Ureter (tissue), 1 donor: ENCODE results near the gene ANKRD22. TPM values are rescaled to one million over a fixed set of nuclear protein-coding genes. Genes with fewer than 3 reads are reported as not detected.
"Not testable (repeated sequence)": the region's sequence is repeated elsewhere in the genome, so short reads cannot be mapped to it uniquely, and the experiment has no call there.

Source experiments
- DNase-seq: peaks from one replicate; pipeline ENCODE4 v3.0.0-alpha.2; 2020; ENCODE audit warnings: low spot score
- total RNA-seq: library from RNA; stranded (reverse); gene quantifications from one replicate; pipeline ENCODE4 v1.2.4, GENCODE V29; 2023
- donor health status: DM: yes; HTN: yes; CAD: no.

ANKRD22 gene
- total RNA-seq: 14.7 TPM

DNA sequence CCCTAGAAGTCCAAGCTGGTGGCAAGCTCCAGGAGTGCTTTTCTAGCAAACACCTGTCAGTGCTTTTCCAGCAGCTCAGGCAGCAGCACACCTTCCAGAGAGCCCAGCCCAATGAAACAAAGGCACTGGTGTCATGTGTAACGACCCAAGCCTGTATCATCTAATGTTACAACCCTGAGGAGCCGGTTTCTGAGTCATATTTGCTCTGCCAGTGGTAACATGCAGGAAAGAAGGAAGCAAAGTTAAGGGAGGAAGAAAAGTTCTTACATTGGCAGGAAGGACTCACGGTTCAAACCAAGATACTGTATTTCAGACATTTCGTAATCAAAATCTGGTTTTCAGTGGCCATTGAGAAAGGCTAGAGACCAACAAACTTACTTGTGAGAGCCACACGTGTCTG lies at the start of gene ANKRD22:
ANKRD22 (minus strand) TSS at position 139 of the 400 bp plus-strand sequence. CDS start 237 bp downstream, outside the sequence.
- DNase-seq: peak; percentile 84

DNA sequence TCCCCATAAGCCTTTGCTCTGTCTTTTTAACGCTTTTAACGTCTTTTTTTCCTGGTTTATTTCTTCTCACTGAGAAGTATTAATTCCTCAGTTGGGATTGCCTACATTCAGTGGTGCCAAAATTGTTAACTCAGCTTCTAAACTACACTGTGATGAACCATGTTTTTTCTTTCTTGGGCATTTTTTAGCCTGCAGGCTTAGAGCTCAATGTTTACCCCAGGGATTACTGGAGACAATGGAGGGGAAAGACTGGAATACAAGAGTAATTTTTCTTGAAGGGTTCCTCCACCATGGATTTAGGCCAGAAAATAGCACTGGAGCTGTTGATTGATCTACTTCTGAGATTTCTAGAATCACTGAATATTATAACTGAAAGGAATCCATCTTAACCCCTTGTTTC lies 48.2 kb upstream of the ANKRD22 start:
- DNase-seq: no peak

DNA sequence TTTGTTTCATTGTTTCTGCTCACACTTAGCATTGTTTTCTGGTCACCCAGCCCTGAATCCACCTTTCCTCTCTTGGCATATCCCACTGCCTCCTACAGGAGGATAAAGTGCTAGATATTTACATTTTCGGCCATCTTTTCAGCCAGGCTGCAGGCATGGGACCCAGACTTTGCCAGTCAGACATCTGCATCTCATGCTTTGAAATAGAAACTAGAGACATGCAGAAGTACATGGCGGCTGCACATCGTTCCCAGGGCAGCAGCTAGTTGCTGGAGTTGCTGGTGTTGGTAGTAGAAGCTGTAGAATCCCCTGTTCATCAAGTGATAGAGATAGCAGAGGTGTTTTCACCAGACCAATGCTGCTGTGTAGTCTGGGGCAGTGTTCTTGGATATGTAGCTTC lies 47.1 kb upstream of the ANKRD22 start:
- no peak for DNase-seq

DNA sequence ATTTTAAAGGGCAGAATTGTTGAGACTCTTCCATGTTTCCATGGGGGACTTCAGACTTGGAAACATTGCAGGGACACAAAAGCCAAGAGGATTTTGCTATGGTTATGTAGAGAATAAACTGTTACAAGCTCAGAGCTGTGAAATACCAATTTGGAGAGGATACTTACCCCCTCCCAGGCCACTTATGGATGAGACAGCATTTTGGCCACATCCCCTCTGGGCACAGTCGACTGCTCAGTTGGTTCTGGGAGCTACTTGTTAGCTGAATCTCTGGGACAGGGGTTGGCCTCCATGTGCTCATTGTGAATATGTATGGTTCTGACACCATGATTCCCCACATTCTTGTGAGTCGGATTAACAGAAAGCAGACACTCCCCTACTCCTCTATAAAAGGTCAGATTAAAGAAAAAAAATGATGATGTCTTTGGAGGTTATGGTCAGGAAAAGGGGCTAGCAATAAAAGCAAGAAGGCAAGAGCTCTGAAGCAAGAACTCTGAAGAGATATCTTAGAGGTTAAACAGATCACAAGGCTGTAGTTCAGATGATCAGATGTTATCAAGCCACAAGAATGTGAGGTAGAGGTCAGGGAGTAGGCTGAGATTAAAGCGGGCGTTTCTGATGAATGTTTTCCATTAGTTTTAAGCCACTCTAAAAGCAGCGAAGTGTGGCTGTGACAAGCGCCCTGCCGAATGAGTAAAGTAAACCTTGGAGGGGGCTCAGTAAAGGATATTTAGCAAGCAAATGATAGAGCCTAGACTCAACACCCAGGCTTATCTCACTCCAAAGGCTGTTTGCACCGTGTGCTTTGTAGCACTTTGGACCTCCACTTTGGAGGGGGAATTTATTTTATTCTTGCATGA lies 45.6 kb upstream of the ANKRD22 start:
- no peak for DNase-seq

DNA sequence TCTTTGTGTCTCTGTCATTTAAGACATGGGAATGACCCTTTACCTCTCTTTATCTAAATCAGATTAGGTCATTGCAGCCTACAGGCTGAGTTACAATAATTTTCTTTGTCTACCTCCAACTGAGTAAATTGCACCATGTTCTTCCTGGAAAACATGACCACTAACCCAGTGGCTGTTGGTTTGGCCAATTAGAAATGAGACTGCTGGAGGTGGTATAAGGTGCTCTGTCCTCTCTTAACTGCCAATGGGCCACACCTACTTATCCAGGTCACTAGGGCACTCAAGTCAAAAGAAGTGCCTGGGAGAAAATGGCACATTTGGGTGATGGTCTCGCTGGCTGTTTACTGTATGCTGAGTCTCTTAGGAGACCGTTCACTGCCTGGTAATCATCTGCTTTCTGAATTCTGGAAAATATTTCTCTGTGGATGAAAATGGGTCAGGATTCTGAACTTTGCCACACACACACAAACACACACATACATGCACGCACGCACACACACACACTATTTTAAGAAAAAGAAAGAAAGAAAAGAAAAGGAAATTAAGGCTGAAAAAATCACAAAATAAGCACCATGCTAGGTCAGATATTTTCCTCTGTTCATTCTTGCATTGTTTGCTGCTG lies 44.8 kb upstream of the ANKRD22 start:
- DNase-seq: no peak

DNA sequence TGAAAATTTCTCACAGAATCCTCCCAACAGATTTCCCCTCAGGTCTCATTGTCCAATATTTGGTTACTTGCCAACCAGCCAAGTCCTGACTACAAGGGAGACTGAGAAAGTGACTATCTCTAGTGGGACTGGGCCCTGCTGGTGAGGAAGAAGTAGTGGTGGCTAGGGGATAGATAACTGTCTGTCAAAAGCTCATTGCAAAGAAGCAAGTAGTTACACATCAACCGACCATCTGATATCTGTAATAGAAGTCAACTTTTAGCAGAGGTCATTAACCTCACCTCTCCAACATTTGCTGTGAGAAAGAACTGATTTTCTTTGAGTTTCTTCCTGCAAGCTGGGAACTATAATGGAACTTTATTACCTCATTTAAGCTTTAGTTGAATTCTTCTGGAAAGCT lies 43.6 kb upstream of the ANKRD22 start:
- DNase-seq: no peak

DNA sequence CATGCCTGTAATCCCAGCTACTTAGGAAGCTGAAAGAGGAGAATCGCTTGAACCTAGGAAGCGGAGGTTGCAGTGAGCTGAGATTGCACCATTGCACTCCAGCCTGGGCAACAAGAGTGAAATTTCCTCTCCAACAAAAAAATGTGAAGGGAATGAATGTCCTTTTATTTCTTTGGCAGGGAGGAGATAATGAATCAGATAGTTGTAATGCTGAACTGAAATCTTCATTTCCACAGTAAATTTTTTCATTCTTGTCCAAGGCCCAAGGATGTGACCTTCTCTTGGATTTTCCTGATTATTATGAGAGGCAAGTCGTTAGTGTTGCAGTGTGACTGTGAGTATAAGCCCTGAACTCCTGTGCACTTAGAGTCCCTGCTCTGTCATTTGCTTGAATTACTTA lies 42.0 kb upstream of the ANKRD22 start:
- no peak for DNase-seq

DNA sequence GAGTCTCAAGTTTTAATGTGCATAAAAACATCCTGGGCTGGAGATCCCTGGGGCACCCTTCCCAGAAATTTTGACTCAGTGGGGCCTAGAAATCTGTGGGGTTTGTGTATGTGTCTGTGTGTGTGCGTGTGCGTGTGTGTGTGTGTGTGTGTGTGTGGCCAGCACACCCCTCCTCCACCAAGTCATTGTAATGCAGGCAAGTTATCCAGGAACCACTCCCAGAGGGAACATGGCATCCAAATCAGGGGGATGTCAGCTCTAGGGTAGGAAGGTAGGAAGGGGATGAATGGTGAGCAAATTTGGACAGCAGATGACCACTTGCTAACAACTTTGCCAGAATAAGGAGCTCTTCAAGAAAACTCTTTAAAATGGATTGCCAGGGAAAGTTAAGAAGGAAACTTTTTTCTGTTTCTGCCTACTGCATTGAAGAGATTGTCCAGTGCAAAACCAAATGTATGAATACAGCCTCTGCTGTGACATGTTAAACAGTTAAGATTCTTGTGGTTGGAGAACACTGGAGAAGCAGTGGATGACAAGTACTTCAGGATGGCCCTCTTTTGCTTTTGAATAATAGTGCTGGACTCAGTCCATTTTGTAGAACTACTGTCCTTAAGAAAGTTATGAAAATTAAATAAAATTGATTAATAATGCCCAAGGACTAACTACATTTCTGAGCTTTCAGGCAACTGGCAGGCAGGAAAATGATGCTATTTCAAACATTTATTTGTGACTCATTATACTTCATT lies 40.8 kb upstream of the ANKRD22 start:
- DNase-seq: no peak

DNA sequence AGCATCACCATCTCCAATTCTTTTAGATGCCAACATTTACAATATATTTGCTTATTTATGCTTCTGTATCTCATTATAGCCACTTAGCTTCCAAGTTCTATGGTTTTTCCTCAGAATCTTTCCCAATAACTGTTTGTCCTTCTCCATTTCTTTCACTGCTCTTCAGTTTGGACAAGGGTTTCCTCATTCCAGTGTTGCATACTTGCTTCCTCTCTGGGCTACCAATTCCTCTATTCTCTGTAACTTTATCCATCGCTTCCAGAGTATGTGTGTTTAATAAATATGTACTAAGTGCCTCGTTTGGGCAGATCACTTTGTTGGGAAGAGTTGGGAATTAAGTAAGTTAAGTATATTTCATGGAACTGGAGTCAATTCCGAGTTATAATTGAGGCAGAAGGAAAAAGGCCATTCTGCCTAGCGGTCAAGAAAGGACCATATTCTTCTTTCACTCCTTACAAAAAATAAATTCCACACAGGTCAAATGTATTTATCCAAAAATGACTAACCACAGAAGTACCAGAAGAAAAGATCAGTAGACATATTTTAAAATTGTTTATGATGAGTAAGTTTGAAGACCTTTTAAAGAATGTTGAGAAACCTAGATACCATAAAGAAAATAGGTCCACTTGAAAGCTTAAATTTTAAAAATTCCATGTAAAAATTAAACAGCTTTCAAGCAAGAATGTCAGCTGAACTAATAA lies 39.2 kb upstream of the ANKRD22 start:
- DNase-seq: no peak

DNA sequence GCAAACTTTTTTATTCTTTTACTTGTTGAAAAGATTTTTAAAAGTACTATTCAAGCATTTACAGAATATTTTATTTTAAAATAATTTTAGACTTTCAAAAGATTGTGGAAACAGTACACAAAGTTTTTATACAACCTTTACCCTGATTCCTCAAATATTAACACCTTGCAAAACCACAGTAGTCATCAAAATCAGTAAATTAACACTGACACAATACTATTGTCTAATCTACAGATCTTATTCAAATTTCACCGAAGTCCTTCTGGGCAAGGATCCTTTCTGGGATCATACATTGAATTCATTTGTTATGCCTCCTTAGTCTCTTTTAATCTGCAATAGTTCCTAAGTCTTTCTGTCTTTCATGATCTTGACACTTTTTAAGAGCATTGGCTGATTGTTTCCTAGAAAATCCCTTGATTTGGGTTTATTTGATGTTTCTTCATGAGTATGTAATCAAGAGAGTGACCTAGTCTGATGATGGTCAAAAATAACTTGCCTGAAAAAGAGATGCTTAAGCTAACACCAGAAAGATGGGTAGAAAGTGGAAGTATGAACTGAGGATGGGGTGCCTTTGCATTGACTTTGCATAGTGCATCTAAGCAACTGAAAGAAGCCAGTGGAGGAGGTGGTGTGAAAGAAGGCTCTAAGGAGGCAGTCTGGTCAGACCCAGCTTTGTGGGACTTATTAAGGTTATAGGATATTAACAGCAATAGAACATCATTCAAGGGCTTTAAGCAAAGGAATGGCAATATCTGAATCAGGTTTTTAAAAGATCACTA lies 38.1 kb upstream of the ANKRD22 start:
- DNase-seq: no peak

DNA sequence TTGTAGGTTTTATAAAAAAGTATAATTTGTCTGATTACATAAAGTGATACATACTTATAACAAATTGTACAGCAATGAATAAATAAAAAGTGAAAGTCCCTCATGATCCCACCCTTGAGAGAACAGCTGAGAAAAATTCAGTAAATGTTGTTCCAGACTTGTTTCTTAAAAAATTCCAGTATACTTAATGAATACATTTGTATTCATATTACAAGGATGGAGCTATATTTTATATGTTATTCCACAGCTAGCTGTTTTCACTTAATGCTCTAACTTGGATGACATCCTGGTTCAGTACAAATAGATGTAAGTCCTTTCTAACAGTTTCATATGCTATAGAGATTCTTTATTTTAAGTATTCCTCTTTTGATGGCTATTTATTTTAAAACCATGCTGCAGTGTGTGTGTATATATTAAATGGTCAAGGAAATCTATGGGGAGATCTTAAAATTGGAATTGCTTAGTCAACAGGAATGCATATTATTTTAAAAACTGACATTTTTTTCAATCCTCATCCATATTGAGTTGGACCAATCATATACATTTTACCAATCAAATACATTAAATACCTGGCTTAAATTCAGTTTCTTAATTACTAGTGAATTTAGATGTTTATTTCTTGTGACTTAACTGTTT lies 37.3 kb upstream of the ANKRD22 start:
- no peak for DNase-seq

DNA sequence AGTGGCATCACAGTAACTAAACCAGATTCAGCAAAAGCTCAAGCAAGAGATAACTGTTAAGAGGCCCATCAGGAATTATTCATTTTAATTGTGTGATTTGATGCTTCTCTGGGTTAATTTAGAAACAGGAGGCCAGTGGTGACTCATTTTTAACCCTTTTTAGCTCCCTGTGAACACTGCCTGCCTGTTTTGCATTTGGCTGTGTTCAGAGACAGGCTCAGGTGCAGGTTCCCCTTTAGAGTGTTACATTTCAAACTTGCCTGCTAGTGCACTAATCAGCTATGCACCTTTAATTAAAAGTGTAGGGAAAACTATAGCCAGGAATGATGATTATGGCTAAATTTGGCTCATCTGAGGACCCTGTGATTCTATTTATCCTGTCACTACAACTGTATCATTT lies 34.9 kb upstream of the ANKRD22 start:
- no peak for DNase-seq

DNA sequence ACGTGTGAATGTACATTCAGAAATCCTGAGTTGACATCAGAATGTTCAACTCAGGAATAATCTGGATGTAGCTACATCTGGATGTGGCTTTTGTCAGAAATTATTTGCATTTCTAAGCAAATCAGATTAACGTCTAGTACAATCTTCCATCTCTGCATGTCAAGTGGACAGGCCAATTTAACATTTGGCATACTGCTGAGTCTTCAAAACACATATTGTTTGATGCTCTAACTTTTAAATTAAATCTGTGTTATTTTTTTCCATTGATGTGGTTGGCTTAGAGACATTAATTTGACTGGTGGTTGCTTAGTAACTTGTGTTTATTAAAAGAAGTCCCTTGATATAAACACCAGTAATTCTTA lies 31.8 kb upstream of the ANKRD22 start:
- DNase-seq: no peak

DNA sequence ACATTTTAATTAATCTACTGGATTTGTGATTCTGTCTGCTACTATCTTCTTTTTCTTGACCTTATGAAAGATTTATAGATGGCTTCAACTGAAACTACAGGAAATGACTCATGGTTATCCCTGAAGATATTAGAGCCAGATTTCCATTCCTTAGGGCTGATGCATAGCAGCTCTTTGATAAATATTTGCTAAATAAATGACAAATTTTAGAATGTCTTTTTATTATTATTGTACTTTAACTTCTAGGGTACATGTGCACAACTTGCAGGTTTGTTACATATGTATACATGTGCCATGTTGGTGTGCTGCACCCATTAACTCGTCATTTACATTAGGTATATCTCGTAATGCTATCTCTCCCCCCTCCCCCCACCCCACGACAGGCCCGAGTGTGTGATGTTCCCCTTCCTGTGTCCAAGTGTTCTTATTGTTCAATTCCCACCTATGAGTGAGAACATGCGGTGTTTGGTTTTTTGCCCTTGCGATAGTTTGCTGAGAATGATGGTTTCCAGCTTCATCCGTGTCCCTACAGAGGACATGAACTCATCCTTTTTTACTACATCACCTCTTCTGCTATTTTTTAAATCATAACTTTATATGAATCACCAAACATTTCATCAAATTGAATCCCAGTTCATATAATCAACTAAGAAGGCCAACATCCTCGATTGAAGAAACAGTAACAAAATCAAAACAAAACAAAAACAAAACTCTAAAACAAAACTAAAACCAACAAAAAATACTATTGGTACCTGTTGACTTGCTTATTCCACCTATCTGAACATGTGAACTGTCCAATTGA lies 31.2 kb upstream of the ANKRD22 start:
- not testable (repeated sequence) for DNase-seq

DNA sequence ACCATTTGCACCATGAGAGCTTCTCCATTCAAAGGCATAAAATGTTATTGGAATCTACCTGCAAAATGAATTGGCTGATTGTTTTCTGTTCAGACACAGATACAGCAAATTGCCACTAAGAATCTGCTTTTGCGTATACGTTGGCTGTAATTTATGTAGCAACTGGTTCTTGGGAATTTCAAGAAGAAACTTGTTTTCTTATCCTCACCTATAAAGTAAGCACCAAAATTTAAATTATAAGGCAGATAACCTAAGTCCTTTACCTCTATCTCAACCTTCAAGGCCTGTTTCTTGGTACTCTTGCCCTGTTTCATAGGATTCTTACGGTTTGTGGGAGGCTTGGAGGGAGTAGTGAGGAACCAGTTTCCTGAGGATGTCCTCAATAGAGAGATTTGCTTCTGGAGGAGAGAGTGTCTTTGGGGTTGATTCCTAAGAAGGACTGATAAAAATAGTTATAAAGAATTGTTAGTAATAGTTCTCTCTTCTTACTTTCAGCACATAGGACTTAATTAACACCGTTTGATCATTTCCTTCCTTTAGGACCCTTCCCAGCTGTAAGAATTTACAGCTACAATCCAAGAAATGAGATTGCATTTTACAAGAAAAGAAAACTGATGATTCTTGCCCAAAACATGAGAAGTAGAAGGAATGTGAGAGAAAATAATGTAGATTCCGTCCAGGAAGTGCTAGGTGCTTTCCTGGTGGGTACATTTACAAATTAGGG lies 30.4 kb upstream of the ANKRD22 start:
- no peak for DNase-seq

DNA sequence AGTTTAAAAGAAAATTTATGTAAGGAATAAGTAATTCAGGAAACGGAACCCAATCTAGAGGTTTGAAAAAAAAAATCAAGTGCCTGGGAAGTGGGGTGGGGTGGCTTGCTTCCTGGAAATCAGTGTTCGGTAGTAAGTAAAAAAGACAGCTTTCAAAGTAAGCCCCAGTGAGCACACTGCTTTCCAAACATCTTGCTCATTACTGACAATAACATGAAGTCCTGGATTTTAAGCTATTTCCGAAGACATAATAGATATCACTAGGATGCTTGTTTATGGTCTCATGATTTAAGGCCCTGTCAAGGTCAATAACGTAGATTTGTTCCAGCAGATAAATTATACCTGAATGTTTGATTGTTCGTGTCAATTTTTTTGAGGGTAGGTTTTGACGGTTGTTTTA lies 29.7 kb upstream of the ANKRD22 start:
- DNase-seq: no peak

DNA sequence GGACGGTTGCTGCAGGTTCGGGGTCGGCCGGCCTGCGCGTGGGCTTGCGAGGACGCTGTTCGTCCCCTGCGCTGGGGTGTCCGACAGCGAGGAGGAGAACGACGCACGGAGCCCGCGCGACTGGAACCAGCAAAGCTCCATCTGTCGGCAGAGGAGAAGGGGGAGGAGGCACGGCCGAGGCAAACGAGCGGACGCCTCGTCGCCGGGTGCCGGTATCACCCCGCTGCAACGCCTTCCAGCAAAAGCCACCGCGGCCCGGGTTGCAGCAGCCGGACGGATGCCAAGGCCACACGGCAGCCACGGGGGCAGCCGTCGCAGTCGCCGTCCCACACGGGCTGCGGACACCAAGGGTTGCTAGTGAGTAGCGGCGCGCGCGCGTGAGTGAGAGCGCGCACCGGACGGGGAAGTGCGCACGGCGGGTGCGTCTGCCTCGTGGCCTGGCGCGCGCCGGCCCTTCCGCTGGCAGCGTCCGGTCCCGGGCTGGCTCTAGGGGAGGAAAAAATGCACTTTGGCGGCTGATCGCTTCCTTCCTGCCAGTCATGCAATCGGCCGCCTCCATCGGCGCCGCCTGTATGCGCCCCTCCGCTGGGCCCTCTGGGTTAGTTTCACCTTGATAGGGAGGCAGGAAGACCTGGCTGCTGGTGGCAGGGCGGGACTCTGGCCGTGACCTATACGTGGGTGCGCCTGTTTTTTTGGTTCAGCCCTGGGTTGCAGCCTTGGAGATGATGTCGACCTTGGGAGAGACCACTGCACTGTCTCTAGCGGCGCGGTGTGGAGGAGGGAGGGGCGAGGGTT lies 28.8 kb upstream of the ANKRD22 start:
- peak; percentile 83 for DNase-seq

DNA sequence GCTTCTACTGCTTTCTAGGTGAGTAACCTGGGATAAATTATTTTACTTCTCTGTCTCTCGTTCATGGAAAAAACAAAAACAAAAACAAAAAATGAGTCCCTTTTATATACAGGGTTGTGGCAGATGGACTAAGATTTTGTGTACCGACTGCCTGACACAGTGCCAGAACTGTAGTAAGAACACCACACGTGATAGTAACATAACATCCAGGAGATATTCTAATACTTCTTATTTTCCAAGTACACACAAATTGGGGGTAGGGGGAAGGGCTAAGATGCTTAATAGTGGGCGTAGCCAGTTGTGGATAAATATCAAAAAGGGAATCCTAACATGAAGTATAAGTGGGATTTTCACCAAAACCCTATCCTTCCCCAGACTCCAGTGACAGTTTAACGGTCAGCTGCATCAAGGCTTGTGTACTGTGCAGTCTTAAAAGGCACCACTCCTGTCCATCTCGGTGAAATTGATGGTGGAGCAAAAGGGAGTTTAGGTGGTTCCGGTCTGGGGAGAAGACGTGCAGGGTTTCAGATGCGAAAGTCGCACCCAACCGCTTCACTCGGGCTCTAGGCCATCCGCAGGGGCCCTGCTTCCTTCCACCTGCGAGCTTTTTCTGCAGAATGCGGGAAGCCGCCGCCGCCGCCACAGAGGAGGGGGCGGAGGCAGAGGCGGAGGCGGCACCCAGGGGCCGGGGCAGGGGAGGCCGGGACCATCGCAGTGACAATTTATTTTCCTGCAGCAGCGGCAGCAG lies 28.1 kb upstream of the ANKRD22 start, which contains the start of gene STAMBPL1:
STAMBPL1 (plus strand) TSS at position 712 of the 748 bp plus-strand sequence. CDS start 21,464 bp downstream, outside the sequence.
- DNase-seq: peak; percentile 62
